Hepatic stellate cell (primary cell): Measurements from ENCODE around the gene NEURL1.
"Not testable (repeated sequence)": the region's sequence is repeated elsewhere in the genome, so short reads cannot be mapped to it uniquely, and the experiment has no call there.

Source experiments
- DNase-seq: peaks from one replicate; pipeline ENCODE4 v3.0.0; 2011; ENCODE audit warnings: low spot score

NEURL1 gene

DNA sequence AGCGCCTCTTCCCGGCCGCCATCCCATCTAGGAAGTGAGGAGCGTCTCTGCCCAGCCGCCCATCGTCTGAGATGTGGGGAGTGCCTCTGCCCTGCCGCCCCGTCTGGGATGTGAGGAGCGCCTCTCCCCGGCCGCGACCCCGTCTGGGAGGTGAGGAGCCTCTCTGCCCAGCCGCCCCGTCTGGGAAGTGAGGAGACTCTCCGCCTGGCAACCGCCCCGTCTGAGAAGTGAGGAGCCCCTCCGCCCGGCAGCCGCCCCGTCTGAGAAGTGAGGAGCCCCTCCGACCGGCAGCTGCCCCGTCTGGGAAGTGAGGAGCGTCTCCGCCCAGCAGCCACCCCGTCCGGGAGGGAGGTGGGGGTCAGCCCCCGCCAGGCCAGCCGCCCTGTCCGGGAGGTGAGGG is 113.5 kb downstream of the NEURL1 start:
- not testable (repeated sequence) for DNase-seq

DNA sequence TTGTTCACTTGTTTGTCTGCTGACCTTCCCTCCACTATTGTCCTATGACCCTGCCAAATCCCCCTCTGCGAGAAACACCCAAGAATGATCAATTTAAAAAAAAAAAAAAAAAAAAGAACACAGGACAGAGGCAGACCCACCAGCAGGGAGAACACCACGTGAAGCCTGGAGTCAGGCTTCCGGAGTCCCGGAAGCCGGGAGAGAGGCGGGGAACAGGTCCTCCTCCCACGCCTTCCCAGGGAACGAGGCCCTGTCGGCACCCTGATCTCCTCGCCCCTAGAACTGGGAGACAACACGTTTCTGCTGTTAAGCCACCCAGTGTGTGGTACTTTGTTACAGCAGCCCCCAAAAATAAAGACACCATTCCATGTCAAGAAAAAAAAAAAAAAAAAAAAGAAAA is 114.6 kb downstream of the NEURL1 start:
- not testable (repeated sequence) for DNase-seq

DNA sequence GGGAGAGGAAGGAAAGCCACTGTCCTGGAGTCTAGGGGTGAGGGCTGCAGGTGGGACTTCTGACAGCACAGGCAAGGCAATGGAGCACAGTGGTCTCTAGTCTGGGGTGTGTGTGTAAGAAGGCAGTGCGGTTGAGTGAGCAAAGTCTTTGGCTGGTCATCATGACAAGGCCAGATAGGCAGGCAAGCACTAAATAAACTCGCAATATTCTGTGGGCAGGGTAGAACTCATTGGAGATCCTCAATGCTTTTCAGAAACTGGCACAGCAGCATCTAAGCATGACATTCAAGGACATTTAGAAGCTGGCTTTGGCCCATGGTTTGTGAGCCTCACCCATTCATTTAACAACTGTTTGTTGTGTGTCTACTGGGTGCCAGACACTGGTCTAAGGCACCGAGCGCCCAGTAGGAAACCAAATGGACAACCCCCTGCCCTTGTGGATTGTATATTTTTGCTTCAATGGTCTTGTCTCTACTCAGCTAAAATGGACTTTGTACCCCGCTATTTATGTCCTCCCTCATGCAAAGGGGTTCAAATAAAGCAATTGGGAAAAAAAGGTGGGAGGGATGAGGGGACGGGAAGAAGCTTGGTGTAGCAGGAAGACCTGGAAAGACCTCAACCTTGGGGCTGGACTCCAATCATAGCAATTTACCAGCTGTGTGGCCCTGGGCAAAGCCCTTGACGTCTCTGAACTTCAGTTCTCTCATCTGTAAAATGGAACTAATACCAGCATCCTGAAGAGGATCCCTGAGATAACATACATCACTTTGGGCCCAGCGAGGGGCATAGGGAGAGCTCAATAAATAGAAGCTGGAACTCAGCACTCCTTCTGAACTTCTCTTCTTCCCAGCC is 116.0 kb downstream of the NEURL1 start:
- DNase-seq, result no peak

DNA sequence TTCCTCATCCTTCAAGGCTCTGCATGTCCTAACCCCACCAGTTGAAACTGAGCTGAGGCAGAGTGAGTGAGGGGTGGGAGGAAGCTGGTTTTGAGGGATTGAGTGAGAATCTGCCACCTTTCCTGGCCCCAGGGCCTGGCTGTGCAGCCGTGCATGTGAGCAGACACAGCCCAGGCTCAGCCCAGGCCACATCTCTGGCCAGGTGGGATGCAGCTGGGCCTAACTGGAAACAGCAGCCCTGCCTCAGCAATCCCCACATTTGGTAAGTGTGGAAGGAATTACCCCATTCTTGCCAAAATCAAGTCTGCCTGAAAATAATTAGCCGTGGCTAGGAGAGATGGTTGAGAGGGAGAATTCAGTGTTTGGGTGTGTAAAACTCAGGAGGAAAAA is 116.6 kb downstream of the NEURL1 start:
- DNase-seq, result no peak

DNA sequence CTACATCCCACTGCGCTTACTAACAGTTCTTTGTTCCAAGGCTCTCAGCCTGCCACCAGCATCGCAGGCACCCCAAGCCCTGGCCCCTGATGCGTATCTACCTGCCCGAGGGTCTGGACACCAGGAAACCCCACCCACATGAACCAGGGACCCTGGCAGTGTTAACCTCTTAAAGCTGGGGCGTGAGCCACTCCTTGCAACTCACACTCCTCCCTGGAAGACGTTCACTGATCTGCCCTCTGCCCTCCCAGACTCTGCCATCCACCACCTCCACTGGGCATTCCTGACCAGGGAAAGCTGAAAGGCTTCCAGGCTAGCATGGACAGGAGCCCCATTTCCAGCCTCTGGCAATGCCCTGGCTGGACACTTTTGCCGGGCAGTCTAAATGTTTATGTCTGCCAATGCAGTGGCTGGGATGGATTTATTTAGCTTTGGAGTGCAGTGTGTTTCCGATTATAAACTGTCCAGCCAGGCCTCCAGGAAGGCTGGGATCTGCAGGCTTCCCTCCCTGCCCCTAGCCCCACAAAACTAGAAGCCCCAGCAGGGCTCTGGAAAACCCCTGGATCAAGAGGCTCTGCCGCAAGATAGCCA is 117.5 kb downstream of the NEURL1 start:
- DNase-seq, result no peak

DNA sequence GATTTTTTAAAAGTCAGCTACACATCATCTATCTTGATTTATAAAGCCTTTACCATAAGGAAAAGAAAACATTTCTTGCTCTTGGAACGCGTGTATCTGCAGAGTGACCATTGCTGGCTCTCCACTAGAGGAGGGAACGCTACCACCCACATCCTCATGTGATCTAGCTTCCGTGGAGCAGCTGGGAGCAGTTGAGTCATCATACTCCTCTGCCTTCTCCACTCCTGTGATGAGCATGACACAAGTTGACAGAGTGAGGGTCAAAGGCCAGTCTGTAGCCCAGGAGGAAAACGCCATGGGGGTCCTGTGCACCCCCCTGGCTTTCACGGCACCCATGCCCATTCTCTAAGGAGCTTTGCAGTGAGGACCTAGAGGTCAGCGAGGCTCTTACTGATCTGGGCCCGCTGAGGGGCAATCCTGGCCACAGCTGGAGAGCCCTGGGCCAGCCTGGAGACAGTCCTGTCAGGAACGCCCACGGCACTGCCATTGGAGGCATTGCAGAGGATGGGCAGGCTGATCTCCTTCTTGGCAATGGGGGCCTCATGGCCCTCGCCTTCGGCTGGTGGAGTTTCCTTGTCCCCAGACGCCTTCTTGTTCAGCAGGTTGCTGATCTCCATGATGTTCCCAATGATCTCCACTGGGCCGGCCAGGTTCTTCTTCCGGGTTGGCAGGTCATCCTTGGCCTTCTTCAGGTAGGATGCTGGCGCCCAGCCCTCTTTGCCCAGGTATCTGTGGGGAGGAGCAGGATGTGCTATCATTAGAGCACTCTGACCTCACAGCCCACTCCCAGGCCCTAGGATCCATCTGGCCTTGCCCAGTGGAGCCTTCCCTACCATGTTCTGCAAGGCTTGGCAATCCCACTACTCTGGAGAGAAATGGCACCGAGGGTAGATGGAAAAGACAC is 119.2 kb downstream of the NEURL1 start:
- DNase-seq, result peak; percentile 96

DNA sequence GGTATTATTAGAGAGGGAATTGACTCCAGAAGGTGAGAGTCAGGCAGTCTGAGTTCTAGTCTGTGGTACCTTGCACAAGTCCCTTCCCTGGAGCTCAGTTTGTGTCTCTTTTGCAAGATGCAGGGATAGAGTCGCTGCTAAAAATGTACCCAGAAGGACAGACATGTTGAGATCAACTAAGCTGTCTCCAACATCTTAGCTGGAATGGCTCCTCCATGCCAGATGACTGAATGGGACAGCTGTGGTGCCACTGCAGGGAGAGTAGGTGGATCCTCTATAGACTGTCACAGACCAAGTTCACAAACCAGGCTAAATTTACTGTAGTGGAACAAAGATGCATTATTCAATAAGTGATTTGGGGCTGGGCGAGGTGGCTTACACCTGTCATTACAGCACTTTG is 120.1 kb downstream of the NEURL1 start:
- DNase-seq, result no peak

DNA sequence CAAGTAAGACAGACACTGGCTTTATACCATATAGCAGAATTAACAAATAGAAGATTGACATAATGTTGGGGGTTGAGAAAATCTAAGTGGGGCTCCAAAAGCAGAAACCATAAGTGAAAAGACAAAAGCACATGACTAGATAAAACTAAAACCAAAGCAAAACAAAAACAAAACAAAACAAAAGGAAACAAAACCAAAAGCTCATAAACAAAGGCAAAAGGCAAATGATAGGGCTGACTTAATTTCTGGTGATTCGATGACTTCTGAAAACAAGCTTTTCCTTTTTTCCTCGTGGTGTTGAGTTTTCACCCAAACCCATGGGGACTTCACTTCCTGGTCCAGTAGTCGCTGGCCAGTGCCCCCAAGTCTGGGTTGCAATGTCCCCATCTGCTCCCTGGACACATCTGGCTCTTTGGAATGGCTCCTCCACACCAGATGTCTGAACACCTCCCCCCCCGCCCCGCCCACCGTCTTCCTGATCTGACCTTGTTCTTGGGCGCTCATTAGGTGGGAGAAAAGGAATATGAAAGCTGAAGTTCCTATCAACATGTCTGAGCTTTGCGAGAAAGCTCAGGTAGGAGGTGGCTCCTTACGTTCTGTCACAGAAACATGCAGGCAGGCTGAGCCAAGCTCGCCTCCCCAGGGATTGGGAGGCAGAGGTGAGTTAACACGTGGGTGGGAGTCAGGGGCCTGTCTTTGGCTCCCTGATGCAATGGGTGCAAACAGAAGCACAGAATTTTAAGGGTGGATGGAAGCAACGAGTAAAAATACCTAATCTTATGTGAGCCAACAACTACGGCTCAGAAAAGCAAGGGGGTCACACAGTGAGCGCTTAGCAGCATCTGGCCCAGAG is 121.0 kb downstream of the NEURL1 start:
- no peak for DNase-seq

DNA sequence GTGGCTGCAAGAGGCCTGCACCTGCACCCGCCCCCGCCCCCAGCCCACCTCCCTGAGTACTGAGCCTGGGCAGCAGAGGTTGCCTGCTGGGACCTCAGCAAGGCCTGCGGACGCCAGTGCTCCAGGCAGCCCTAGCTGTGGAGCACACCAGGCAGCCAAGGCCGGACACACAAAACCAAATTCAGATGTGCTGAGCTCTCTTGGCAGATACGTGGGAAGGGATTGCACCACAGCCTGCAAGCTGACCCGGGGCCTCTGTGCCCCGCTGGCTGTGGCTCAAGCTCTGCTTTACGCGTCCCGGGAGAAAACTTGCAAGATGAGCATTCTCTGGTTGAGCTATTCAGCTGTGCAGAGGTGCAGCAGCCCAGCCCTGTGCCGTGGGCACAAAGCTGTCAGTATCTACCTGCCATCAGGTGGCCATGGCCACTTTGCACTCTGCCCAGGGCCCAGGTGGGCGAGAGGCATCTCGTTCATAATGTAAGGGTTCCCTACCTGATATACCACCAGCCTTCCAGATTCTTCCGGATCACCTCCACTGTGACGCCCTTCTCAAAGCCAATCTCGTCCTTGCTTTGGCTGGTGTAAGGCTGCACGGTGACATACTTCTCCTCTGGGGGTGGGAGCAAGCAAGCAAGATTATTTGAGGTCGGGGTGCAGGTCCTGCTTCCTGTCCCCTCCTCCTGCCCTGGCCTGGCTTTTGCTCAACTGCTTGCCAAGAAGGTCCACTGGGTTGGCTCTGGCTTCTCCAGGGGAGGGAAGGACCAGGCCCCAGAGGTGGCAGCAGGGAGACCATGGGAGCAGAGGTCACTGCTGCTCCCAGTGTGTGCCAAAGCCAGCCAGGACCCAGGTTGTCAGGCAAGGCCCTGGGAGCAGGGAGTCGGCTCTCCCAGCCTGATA is 123.4 kb downstream of the NEURL1 start:
- DNase-seq, result peak; percentile 49

DNA sequence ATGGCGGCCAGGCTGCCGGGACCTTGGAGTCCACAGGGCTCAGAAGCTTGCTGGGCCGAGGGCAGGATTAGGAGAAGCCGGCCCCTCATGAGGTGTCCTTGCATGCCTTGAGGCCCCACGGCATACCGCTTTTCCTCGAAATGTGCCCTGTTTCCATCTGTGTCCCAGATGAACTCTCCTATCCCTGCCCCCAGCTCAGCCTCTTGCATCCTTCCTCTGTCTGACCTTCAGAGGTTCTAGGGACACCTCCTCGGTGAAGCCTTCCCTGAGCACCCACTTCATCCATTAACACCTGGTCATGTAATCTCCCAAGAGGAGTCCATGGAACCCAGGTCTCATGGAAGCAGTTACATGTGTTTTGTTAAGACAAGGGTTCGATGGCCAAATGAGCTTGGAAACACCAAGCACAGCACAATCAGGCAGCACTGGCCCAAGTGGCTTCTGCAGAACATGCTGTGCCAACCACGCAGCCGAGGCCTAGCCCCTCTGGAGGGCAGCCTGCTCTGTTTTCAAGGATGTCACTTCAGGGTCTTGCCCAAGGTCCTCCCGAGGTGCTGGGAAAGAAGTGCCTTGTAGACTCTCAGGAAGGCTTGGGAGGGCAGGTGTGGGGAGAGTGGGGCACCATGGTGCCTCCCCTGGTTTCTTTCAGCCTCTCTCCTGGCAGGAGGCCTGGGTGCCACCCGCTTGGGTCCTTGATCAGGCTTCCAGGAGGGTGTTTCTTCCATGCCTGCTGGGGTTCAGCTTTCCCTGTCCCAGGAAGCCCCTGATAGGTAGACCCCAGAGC is 124.3 kb downstream of the NEURL1 start:
- DNase-seq, result no peak

DNA sequence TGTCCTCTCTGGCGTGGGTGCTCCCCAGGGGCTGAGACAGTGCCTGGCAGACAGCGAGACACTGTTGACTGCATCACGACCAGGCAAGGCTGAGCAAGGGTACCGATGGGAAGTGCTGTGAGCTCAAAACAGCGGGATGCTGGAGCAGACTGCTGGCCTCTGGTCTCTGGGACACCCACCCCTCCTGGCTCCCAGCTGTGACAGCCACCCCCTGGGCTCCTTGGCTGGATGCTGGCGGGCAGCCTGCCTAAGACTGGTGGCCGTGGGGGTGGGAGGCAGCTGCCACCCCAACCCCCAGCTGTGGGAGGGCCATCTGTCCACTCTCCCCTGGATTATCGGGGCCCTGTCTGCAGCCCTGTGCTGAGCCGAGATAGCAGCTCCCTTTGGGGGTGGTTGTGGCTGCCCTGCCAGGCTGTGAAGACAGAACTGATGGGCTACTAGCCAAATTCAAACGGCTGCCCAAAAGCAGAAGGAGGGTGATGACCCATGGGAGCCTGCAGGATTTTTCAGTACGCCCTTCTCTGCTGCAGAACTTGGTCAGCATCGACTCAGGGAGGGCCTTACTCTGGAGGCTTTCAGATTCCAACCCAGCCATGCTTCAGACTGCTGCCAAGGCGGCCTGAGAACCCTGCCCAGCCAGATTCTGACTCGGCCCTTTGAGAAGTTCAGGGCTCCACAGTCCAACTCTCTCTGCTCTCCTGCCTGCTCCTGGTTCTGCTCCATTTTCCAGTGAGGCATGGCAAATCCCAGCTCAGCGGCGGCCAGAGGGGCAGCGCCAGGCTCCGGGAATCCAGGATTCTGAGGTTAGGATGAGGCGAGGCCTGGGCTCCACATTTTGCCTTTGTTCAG is 125.3 kb downstream of the NEURL1 start:
- peak; percentile 66 for DNase-seq

DNA sequence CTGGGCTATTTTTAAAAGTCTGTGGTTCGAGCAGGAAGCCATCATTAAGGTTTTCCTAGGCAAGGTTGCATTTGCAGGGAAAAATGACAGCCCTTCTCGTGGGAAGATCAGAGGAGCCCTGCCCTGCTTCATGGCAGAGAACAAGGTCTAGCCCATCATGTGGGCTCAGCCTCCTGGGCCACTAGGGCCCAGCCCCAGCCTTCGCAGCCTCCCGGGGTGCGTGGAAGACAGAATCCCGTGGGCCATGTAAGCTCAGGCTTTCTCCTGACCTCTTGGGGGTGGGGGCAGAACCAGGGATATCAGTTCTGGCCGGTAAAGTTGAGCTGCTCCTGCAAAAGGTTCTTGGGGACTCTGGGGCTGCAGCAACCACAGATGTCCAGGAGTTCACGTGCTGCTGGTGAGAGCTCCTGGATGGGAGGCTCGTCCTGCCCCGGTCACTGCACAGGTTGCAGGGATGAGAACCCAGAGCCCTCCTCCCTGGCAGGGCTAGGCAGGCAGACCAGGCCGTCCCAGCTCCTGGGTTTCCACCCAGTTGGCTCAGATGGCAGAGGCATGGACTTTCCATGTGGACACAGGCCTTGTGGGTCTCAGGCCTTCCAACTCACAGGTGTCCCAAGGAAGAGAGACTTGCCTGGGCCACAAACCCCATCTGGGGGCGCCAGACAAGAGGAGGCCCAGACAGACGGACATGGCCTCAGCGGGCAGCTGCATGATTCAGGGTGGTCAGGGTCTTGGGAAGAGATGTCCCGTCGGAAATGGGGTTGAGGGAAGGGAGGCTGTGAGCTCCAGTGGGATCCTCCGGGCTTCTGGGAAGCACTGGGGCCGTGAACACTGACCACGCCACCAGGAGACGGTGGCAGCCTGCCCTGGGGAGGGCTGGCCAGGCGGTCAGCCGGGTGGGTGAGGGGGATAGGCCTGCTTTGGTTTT is 126.2 kb downstream of the NEURL1 start:
- peak; percentile 56 for DNase-seq

DNA sequence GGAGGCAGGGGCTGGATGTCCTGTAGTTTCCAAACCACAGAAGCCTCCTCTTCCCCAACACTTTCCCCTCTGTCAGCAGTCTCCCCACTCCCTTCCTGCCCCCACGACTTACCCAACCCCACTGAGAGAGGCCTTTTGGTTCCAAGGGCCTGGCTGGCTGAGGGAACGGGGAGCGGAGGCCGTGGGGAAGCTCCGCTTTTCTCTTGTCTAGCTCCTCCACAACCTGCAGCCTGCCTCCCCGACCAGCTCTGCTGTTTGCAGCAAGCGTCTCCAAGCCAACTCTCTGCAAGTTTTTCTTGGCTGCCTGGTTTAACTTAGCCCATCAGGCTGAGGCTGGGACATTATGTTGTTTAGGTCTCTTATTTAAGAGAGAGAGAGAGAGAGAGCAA is 126.8 kb downstream of the NEURL1 start:
- DNase-seq, result no peak

DNA sequence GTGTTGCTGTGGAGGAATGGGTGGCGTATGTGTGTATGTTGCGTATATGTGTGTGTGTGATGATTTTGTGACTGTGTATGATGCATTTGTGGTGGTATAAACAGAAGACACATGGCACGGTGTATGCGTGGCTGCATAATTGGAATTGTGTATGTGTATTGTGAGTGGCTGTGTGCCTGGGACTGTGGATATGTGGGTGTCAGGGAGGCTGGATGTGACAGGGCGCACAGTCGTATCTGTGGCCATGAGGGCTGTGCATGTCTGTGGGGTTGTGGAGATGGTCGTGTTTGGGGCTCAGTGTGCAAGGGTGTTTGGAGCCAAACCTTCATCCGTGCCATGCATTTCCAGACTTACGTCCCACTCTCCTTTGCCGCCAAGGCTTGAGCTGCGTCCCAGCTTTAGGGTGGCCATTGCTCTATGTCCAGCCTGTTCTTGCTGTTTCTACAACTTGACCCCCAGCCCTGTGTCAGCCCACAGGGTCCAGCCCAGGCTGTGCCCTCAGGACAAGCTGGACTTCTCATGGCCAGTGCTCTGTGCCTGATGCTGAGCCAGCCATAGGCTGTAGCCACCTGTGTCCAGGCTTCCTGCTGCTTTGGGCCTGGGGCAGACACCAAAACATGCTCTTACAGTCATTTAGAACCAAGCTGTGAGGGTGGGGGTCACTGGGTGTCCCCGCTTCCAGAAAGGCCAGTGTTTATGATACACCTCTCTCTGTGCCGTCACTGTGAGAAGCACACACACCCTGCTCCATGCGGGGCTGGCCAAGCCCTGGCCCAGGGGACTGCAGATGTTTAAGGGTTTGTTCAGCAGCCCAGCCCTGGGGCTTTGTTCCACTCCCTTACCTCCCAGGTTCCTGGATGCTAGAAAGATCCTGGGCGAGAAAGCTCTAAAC is 127.6 kb downstream of the NEURL1 start:
- no peak for DNase-seq

DNA sequence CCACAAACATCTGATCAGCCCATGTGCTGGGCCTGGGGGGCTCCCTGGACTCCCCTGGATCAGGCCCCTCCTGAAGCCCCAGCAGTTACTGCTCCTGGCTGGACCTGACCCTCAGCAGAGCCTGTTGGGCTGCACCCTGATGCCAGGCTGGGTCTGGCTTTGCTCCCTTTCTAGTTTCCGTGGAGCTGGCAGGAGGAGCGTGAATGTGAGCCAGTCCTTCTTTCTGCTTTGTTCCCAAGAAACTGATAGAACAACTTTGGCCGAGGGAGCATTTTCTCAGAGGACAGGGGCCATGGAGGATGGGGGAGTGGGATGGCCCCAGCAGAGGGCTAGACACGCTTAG is 128.2 kb downstream of the NEURL1 start:
- DNase-seq, result no peak

DNA sequence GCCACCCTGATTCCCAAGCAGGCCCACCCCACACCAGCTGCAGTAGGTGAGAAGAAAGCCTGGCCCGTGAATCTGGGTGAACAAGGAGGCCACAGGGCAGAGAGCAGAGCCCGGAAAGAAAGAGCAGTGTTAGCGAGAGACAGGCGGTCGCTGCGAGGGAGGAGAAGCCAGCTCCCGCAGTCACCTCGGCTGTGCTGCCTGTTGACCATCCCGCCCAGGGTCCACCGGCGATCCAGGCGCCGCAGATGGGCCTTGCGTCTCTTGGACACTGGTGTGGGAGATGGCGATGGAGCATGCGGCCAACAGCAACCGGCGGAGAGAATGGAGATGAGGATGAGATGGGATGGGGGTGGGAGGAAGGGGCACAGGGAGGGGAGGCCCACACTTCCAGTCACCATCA is 128.8 kb downstream of the NEURL1 start:
- no peak for DNase-seq
